ENCODE results near the gene XPO5. TPM values are rescaled to one million over a fixed set of nuclear protein-coding genes. Genes with fewer than 3 reads are reported as not detected.

Gene XPO5
- total RNA-seq, 8 experiments from 2014 or later: 29.4 to 70.9 (median 38.8) TPM

- in situ Hi-C loops (cut with MboI; ENCODE audit: low pct_unique_long_range_greater_than_20kb in 2 of 9, low sequenced_read_pairs in 9 of 9, unreplicated experiment in 9 of 9): loop anchor here in 2 of 9 experiments (25.0 kb wide), 2 partner anchors 136 to 261 kb away; no protein-coding TSS in a partner anchor
- no peak overlapping the region for H3K4me3 ChIP-seq
- WGBS, 10 experiments: 69 to 100% (median 87%) methylated on average over 1 to 3 of the region's 3 CpGs; no CpG with 5 or more reads in 4 of the 10 experiments
- peak in 3 of 8 experiments; percentile 9 to 21 (median 17) for ATAC-seq (replicated peaks in 6 of 8)
- peaks cover 5 to 7% of the 10 kb centered on the region in 2 donors for H3K4me1 ChIP-seq (replicated peaks in 1 of 2)
- no peak overlapping the region for H3K27ac ChIP-seq
Observed at GRCh38 chr6:43523284-43523683, 52.6 kb downstream of the XPO5 start.

GRCh38 chr6:43522547-43523261 lies 53.1 kb downstream of the XPO5 start:
- in situ Hi-C loops (cut with MboI; ENCODE audit: low pct_unique_long_range_greater_than_20kb in 2 of 9, low sequenced_read_pairs in 9 of 9, unreplicated experiment in 9 of 9): loop anchor here in 2 of 9 experiments (25.0 kb wide), 2 partner anchors 135 to 260 kb away; no protein-coding TSS in a partner anchor
- H3K27ac ChIP-seq: no peak overlapping the region
- 93 to 100% (median 100%) methylated on average over 1 to 4 of the region's 8 CpGs; no CpG with 5 or more reads in 2 of the 10 experiments for WGBS, 10 experiments
- peak in 4 of 8 experiments; percentile 17 to 35 (median 31) for ATAC-seq (replicated peaks in 6 of 8)
- no peak overlapping the region for H3K4me3 ChIP-seq
- peaks cover 10 to 12% of the 10 kb centered on the region in 2 donors for H3K4me1 ChIP-seq (replicated peaks in 1 of 2)

GRCh38 chr6:43521836-43522235 lies 54.0 kb downstream of the XPO5 start:
- peaks cover 10 to 12% of the 10 kb centered on the region in 2 donors for H3K4me1 ChIP-seq (replicated peaks in 1 of 2)
- in situ Hi-C loops (cut with MboI; ENCODE audit: low pct_unique_long_range_greater_than_20kb in 2 of 9, low sequenced_read_pairs in 9 of 9, unreplicated experiment in 9 of 9): loop anchor here in 2 of 9 experiments (25.0 kb wide), 2 partner anchors 135 to 260 kb away; no protein-coding TSS in a partner anchor
- no peak for ATAC-seq (replicated peaks in 6 of 8)
- no peak overlapping the region for H3K4me3 ChIP-seq
- WGBS, 10 experiments: 60 to 100% (median 100%) methylated on average over 1 to 2 of the region's 2 CpGs; no CpG with 5 or more reads in 4 of the 10 experiments
- no peak overlapping the region for H3K27ac ChIP-seq

- in situ Hi-C loops (cut with MboI; ENCODE audit: low pct_unique_long_range_greater_than_20kb in 2 of 9, low sequenced_read_pairs in 9 of 9, unreplicated experiment in 9 of 9): loop anchor here in 2 of 9 experiments (25.0 kb wide), 2 partner anchors 133 to 258 kb away; no protein-coding TSS in a partner anchor
- WGBS, 10 experiments: 80 to 100% (median 93%) methylated on average over 1 to 8 of the region's 8 CpGs; no CpG with 5 or more reads in 4 of the 10 experiments
- no peak overlapping the region for H3K27ac ChIP-seq
- H3K4me3 ChIP-seq: no peak overlapping the region
- no peak for ATAC-seq (replicated peaks in 6 of 8)
- peaks cover 18 to 19% of the 10 kb centered on the region in 2 donors for H3K4me1 ChIP-seq (replicated peaks in 1 of 2)
Observed at GRCh38 chr6:43520097-43520496, 55.7 kb downstream of the XPO5 start.

- peak overlapping the region; percentile 68 to 93 for H3K27ac ChIP-seq
- H3K4me1 ChIP-seq (replicated peaks in 1 of 2): peaks cover 21 to 28% of the 10 kb centered on the region in 2 donors
- peak overlapping the region; percentile 75 to 92 (median 77) for H3K4me3 ChIP-seq
- peak in 3 of 8 experiments; percentile 0 to 5 (median 3) for ATAC-seq (replicated peaks in 6 of 8)
- in situ Hi-C loops (cut with MboI; ENCODE audit: low pct_unique_long_range_greater_than_20kb in 2 of 9, low sequenced_read_pairs in 9 of 9, unreplicated experiment in 9 of 9): loop anchor here in 2 of 9 experiments (25.0 kb wide), 2 partner anchors 130 to 255 kb away; no protein-coding TSS in a partner anchor
- WGBS, 10 experiments: 0 to 20% (median 9%) methylated on average over 3 to 8 of the region's 10 CpGs; no CpG with 5 or more reads in 1 of the 10 experiments
Observed at GRCh38 chr6:43517505-43518357, 58.1 kb downstream of the XPO5 start.

- ATAC-seq (replicated peaks in 6 of 8): peak; percentile 90 to 94 (median 92)
- H3K27ac ChIP-seq: peak within 1 kb of the TSS; percentile 91 to 93
- WGBS, 10 experiments: 0 to 1% (median 0%) methylated on average over 1 to 47 of the region's 57 CpGs; no CpG with 5 or more reads in 2 of the 10 experiments
- H3K4me1 ChIP-seq (replicated peaks in 1 of 2): peaks cover 21 to 28% of the 10 kb centered on the region in 2 donors
- in situ Hi-C loops (cut with MboI; ENCODE audit: low pct_unique_long_range_greater_than_20kb in 2 of 9, low sequenced_read_pairs in 9 of 9, unreplicated experiment in 9 of 9): loop anchor here in 2 of 9 experiments (25.0 kb wide), 2 partner anchors 130 to 255 kb away; no protein-coding TSS in a partner anchor
- H3K4me3 ChIP-seq: peak within 1 kb of the TSS; percentile 75 to 92 (median 77)
Observed at GRCh38 chr6:43516697-43517504, 58.9 kb downstream of the XPO5 start, which contains the start of the genes POLR1C and YIPF3. TSS of gene POLR1C (plus strand) at chr6:43517089. CDS start at chr6:43517110, 21 bp downstream. TSS of gene YIPF3 (minus strand) at chr6:43516926. CDS start at chr6:43516807, 119 bp downstream.

- 0 to 2% (median 0%) methylated on average over 1 to 8 of the region's 10 CpGs; no CpG with 5 or more reads in 6 of the 10 experiments for WGBS, 10 experiments
- Histone ChIP-seq H3K4me1 (replicated peaks in 1 of 2) (peaks cover 21 to 28% of the 10 kb centered on the region in 2 donors), H3K27ac (peak overlapping the region; percentile 91 to 93), H3K4me3 (peak overlapping the region; percentile 75 to 92 (median 77))
- ATAC-seq (replicated peaks in 6 of 8): no peak
- in situ Hi-C loops (cut with MboI; ENCODE audit: low pct_unique_long_range_greater_than_20kb in 2 of 9, low sequenced_read_pairs in 9 of 9, unreplicated experiment in 9 of 9): loop anchor here in 2 of 9 experiments (25.0 kb wide), 2 partner anchors 129 to 254 kb away; no protein-coding TSS in a partner anchor
Observed at GRCh38 chr6:43516367-43516696, 59.5 kb downstream of the XPO5 start.

- Histone ChIP-seq H3K4me1 (replicated peaks in 1 of 2) (peaks cover 21 to 29% of the 10 kb centered on the region in 2 donors), H3K4me3 (peak overlapping the region; percentile 75 to 92 (median 77)), H3K27ac (peak overlapping the region; percentile 91 to 93)
- ATAC-seq (replicated peaks in 6 of 8): no peak
- 52 to 83% (median 73%) methylated on average over 1 to 8 of the region's 9 CpGs; no CpG with 5 or more reads in 2 of the 10 experiments for WGBS, 10 experiments
- in situ Hi-C loops (cut with MboI; ENCODE audit: low pct_unique_long_range_greater_than_20kb in 2 of 9, low sequenced_read_pairs in 9 of 9, unreplicated experiment in 9 of 9): loop anchor here in 2 of 9 experiments (25.0 kb wide), 2 partner anchors 129 to 254 kb away; no protein-coding TSS in a partner anchor
Observed at GRCh38 chr6:43515808-43516207, 60.0 kb downstream of the XPO5 start.

GRCh38 chr6:43511824-43512415 lies 63.9 kb downstream of the XPO5 start:
- H3K27ac ChIP-seq: no peak overlapping the region
- in situ Hi-C loops (cut with MboI; ENCODE audit: low pct_unique_long_range_greater_than_20kb in 2 of 9, low sequenced_read_pairs in 9 of 9, unreplicated experiment in 9 of 9): loop anchor here in 2 of 9 experiments (25.0 kb wide), 2 partner anchors 125 to 250 kb away; no protein-coding TSS in a partner anchor
- no peak overlapping the region for H3K4me3 ChIP-seq
- ATAC-seq (replicated peaks in 6 of 8): no peak
- H3K4me1 ChIP-seq (replicated peaks in 1 of 2): peaks cover 23 to 32% of the 10 kb centered on the region in 2 donors
- 17 to 100% (median 90%) methylated on average over 1 to 8 of the region's 11 CpGs; no CpG with 5 or more reads in 2 of the 10 experiments for WGBS, 10 experiments

GRCh38 chr6:43510827-43511163 lies 65.0 kb downstream of the XPO5 start:
- peaks cover 27 to 31% of the 10 kb centered on the region in 2 donors for H3K4me1 ChIP-seq (replicated peaks in 1 of 2)
- in situ Hi-C loops (cut with MboI; ENCODE audit: low pct_unique_long_range_greater_than_20kb in 2 of 9, low sequenced_read_pairs in 9 of 9, unreplicated experiment in 9 of 9): loop anchor here in 2 of 9 experiments (25.0 kb wide), 2 partner anchors 123 to 248 kb away; no protein-coding TSS in a partner anchor
- peak in 3 of 8 experiments; percentile 0 to 1 (median 0) for ATAC-seq (replicated peaks in 6 of 8)
- 49 to 100% (median 87%) methylated on average over 1 to 4 of the region's 10 CpGs; no CpG with 5 or more reads in 3 of the 10 experiments for whole genome bisulfite sequencing, 10 experiments
- peak overlapping the region; percentile 64 to 72 for H3K27ac ChIP-seq
- peak overlapping the region in 1 of 5 donors; percentile 88 for H3K4me3 ChIP-seq
